GM21825 (cell line): ENCODE data around the gene CA14.
"Not testable (repeated sequence)": the region's sequence is repeated elsewhere in the genome, so short reads cannot be mapped to it uniquely, and the experiment has no call there.

ENCODE experiments used
- ATAC-seq: cut with Tn5 transposase; IDR thresholded peaks from one replicate; pipeline ENCODE4 v1.9.1; 2021; ENCODE audit warnings: mild to moderate bottlenecking, moderate library complexity; ENCODE audit not compliant: unreplicated experiment

The CA14 gene

GRCh38 chr1:150257624-150258585, at the start of gene CA14:
Gene CA14, plus strand, starts transcription at chr1:150257774. Its CDS starts 355 bp downstream, at chr1:150258129.
- no peak for ATAC-seq

GRCh38 chr1:150208460-150208859, 49.1 kb upstream of the CA14 start:
- ATAC-seq = not testable (repeated sequence)

- ATAC-seq = no peak
Observed at GRCh38 chr1:150210091-150210490, 47.5 kb upstream of the CA14 start.

- ATAC-seq = no peak
Observed at GRCh38 chr1:150210706-150211105, 46.9 kb upstream of the CA14 start.

GRCh38 chr1:150212070-150212469, 45.5 kb upstream of the CA14 start:
- no peak for ATAC-seq

- peak; percentile 84 for ATAC-seq
Observed at GRCh38 chr1:150213170-150214098, 44.1 kb upstream of the CA14 start.

- ATAC-seq = not testable (repeated sequence)
Observed at GRCh38 chr1:150214099-150214756, 43.3 kb upstream of the CA14 start.

GRCh38 chr1:150215855-150216254, 41.7 kb upstream of the CA14 start:
- ATAC-seq = not testable (repeated sequence)

- ATAC-seq = no peak
Observed at GRCh38 chr1:150221552-150221951, 36.0 kb upstream of the CA14 start.

- no peak for ATAC-seq
Observed at GRCh38 chr1:150224983-150225382, 32.6 kb upstream of the CA14 start.

- no peak for ATAC-seq
Observed at GRCh38 chr1:150225546-150225945, 32.0 kb upstream of the CA14 start.

- ATAC-seq = no peak
Observed at GRCh38 chr1:150226486-150226885, 31.1 kb upstream of the CA14 start.

- ATAC-seq = no peak
Observed at GRCh38 chr1:150227228-150227627, 30.3 kb upstream of the CA14 start.

GRCh38 chr1:150228246-150228645, 29.3 kb upstream of the CA14 start:
- ATAC-seq = not testable (repeated sequence)

GRCh38 chr1:150232921-150233320, 24.7 kb upstream of the CA14 start:
- not testable (repeated sequence) for ATAC-seq

GRCh38 chr1:150233359-150234308, 23.9 kb upstream of the CA14 start:
- no peak for ATAC-seq

- no peak for ATAC-seq
Observed at GRCh38 chr1:150234309-150234565, 23.3 kb upstream of the CA14 start.

GRCh38 chr1:150234566-150235293, 22.8 kb upstream of the CA14 start:
- peak; percentile 52 for ATAC-seq

- peak; percentile 1 for ATAC-seq
Observed at GRCh38 chr1:150235294-150235851, 22.2 kb upstream of the CA14 start.
